ENCODE results near the gene SLC34A3. TPM values are rescaled to one million over a fixed set of nuclear protein-coding genes. Genes with fewer than 3 reads are reported as not detected.

Gene SLC34A3
- total RNA-seq (2014; rRNA removed; shearing (Covaris generic)): not detected in 2 replicates

GRCh38 chr9:137230705-137231371 lies at the start of gene SLC34A3:
TSS of gene SLC34A3 (plus strand) at chr9:137230901. CDS start at chr9:137231703, 802 bp downstream.

DNA sequence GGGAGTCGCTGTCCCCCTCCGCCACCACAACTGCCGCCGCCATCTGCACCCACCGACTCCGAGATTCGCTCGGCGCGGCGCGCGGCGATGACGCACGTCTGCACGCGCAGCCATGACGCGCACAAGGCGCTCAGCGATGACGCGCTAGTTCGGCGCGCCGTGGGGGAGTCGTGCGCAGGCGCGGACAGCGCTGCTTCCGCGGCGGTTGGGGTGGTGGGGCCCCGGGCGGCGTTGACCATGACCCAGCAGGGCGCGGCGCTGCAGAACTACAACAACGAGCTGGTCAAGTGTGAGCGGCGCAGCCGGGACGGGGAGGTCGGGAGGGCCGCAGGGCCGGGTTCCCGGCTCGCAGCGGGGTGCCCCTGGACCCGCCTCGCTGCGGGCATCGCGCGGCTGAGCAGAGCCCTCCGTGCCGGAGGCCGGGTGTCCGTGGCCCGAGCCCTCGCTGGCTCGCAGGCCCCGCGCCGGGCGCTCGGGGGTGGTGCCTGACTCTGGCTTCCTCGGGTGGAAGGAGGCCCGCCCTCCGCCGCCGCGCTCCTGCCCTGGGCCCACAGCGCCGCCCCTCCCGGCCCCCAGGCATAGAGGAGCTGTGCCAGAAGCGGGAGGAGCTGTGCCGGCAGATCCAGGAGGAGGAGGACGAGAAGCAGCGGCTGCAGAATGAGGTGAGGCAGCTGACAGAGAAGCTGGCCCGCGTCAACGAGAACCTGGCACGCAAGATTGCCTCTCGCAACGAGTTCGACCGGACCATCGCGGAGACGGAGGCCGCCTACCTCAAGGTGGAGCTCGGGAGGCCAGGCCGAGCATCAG lies 42.0 kb upstream of the SLC34A3 start, which contains the start of the genes ANAPC2 and SSNA1:
Gene ANAPC2, minus strand, starts transcription at position 71 of the 807 bp plus-strand sequence. Its CDS starts 28 bp downstream, at position 43.
Gene SSNA1, plus strand, starts transcription at position 187 of the 807 bp plus-strand sequence. Its CDS starts 51 bp downstream, at position 238.

GRCh38 chr9:137200311-137201204 lies 30.1 kb upstream of the SLC34A3 start, which contains the start of gene TPRN:
TSS of gene TPRN (minus strand) at chr9:137200741. CDS start at chr9:137200711, 30 bp downstream.

GRCh38 chr9:137205126-137206069 lies 25.3 kb upstream of the SLC34A3 start, which contains the start of the genes NDOR1 and TMEM203:
TSS of gene NDOR1 (plus strand) at chr9:137205700. CDS start at chr9:137205778, 78 bp downstream.
TSS of gene TMEM203 (minus strand) at chr9:137205648. CDS start at chr9:137205414, 234 bp downstream.

GRCh38 chr9:137222190-137223077 lies 8.3 kb upstream of the SLC34A3 start, which contains the start of gene RNF208:
TSS of gene RNF208 (minus strand) at chr9:137222240. CDS start at chr9:137221212, 1,028 bp downstream.

GRCh38 chr9:137224830-137225694 lies 5.6 kb upstream of the SLC34A3 start, which contains the start of gene CYSRT1:
TSS of gene CYSRT1 (plus strand) at chr9:137225174. CDS start at chr9:137225622, 448 bp downstream.

DNA sequence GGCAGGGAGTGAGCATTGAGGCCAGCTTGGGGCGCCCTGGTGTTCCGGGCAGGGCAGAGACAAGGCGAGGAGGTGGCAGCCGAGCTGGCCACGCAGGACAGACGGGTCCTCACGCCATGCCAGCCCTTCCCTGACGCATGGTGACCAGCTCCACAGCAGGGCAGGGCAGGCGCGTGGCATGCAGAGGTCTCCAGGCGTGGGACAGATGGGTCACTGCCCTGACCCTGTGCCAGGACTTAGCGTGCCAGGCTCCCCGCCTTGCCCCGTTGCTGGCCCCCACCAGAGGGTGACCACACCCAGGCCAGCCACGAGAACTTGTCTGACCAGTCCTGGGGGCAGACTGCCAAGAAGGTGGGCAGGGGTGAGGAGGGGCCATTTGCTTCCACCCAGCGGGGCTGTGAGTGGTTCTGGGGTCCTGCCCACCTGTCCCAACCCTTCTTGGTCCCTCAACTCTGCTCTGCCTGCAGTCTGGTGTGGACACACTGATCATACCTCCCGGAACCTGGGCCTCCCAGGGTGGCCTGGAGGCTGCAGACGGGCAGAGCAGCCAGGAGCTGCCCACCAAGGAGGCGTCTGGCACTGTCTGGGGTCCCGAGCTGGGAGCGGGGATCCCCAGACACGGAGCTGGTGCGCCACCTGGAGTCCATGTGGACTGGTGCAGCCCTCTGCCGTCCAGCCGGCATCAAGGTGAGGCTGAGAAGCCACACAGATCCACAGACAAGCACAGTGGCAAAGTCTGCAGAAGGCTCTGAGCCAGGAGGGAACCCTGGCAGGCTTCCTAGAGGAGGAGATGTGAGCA lies 3.4 kb upstream of the SLC34A3 start, which contains the start of gene RNF224:
Gene RNF224, plus strand, starts transcription at position 449 of the 799 bp plus-strand sequence. CDS start 834 bp downstream, outside the sequence.

GRCh38 chr9:137240841-137241489 lies 10.3 kb downstream of the SLC34A3 start, which contains the start of gene TUBB4B:
TSS of gene TUBB4B (plus strand) at chr9:137241287. CDS start at chr9:137241361, 74 bp downstream.

GRCh38 chr9:137251194-137251461 lies 20.4 kb downstream of the SLC34A3 start, which contains the start of gene STPG3:
TSS of gene STPG3 (plus strand) at chr9:137251286. CDS start at chr9:137251287, 1 bp downstream.

DNA sequence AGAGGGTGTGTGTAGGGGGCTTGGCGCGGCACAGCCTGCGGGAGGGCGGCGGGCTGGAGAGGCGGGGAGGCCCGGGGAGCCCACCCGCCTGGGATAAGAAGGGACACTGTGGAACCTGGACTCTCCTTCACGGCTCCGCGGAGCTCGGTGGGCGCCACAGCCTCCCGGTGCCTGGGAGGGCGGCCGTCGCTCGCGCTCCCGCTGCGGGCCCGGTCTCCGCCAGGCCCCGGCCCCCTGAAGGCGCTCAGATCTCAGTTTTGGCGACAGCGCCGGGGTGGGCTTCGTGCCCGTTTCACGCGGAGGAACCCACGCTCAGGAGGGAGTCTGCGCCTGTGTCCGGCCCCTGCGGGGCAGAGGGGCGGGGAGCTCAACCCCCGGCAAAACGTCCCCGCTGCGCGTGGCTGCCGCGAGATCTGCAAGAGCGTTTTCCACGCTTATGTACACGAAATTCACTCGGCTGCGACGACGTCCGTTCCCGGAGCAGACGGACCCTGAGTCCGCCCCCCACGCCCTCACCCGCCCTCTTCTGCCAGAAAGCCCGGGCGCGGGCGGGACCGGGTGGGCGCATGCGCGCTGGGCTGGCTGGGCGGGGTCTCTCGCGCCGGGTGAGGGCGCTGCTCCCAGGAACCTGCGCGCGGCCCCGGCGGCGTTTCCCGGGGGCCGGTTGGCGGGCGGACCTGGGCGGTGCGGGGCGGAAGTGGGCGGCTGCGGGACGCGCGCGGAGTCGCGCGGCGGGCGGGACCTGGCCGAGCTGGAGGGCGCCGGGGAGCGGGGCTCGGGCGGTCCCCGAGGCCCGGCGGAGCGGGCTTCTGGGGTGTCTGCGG lies 24.1 kb downstream of the SLC34A3 start, which contains the start of gene NELFB:
Gene NELFB, plus strand, starts transcription at position 704 of the 824 bp plus-strand sequence.

GRCh38 chr9:137277329-137278041 lies 46.8 kb downstream of the SLC34A3 start, which contains the start of gene TOR4A:
TSS of gene TOR4A (plus strand) at chr9:137277726. CDS start at chr9:137278690, 964 bp downstream.

